ENCODE results near the gene TNRC6A. TPM values are rescaled to one million over a fixed set of nuclear protein-coding genes. Genes with fewer than 3 reads are reported as not detected.

Gene TNRC6A
- polyA plus RNA-seq, 1 donor: 49.2 TPM

DNA sequence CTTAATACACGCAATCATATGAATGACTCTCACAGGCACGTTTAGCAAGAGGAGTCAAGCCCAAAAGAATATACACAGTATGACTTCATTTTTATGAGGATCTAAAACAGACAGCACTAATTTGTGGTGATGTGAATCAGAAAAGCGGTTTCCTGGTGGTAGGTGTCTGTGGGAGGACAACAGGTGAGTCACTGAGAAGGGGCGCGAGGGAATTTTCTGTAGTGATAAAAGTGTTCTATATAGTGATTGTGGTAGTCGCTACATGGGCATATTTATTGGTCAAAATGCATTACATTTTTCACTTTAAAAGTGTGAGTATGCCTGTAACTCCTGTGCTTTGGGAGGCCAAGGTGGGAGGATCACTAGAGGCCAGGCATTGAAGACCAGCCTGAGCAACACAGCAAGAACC is 7.6 kb upstream of the TNRC6A start:
- DNase-seq: no peak
- Histone ChIP-seq H3K4me1 (ENCODE audit: control insufficient read depth, insufficient read depth, low read length) (no peaks in the 10 kb centered on the region), H3K27me3 (ENCODE audit: control insufficient read depth, insufficient read depth, low read length) (no peaks in the 10 kb centered on the region), H3K4me3 (ENCODE audit: low read length) (no peak overlapping the region), H3K36me3 (ENCODE audit: control insufficient read depth, insufficient read depth, low read length) (no peaks in the 10 kb centered on the region), H3K9me3 (ENCODE audit: control insufficient read depth, low read depth, low read length) (no peaks in the 10 kb centered on the region), H3K27ac (ENCODE audit: low read length) (no peak overlapping the region)
- 100% methylated on average over 3 of the region's 6 CpGs for WGBS (ENCODE audit: insufficient coverage, low lambda C conversion rate)

DNA sequence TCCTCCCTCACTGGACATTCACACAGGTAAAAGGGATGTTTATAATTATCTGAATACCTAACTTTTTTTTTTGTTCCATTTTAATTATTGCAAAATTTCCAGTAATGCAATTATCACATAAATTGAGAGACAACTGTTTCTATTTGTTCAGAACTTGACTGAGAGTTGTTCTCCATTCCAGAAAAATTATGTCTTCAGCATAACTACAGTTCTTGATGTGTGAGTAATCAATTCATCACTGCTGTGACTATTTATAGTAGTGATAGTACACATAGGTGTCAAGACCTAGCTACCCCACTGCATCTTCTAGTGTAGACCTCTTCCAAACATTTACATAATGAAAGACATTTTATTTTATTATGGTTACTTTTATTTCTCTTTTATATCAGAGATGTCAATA is 5.8 kb upstream of the TNRC6A start:
- Histone ChIP-seq H3K27me3 (ENCODE audit: control insufficient read depth, insufficient read depth, low read length) (no peaks in the 10 kb centered on the region), H3K27ac (ENCODE audit: low read length) (no peak overlapping the region), H3K4me1 (ENCODE audit: control insufficient read depth, insufficient read depth, low read length) (no peaks in the 10 kb centered on the region), H3K4me3 (ENCODE audit: low read length) (no peak overlapping the region), H3K9me3 (ENCODE audit: control insufficient read depth, low read depth, low read length) (no peaks in the 10 kb centered on the region), H3K36me3 (ENCODE audit: control insufficient read depth, insufficient read depth, low read length) (no peaks in the 10 kb centered on the region)
- no peak for DNase-seq

DNA sequence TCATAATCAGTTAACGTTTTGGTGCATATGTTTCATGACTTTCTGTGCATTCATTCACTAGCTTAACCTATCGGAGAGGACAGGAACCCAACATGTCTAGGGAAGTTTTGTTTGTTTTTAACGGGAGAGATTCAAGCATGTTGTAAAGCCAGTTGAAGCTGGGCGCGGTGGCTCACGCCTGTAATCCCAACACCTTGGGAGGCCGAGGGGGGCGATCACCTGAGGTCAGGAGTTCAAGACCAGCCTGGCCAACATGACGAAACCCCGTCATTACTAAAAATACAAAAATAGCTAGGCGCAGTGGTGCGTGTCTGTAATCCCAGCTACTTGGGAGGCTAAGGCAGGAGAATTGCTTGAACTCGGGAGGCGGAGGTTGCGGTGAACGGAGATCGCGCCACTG is 1.4 kb upstream of the TNRC6A start:
- H3K4me3 ChIP-seq (ENCODE audit: low read length): no peak overlapping the region
- WGBS (ENCODE audit: insufficient coverage, low lambda C conversion rate): 94% methylated on average over 7 of the region's 18 CpGs
- no peak for DNase-seq
- H3K36me3 ChIP-seq (ENCODE audit: control insufficient read depth, insufficient read depth, low read length): peaks cover 5% of the 10 kb centered on the region
- peaks cover 4% of the 10 kb centered on the region for H3K4me1 ChIP-seq (ENCODE audit: control insufficient read depth, insufficient read depth, low read length)
- no peaks in the 10 kb centered on the region for H3K27me3 ChIP-seq (ENCODE audit: control insufficient read depth, insufficient read depth, low read length)
- no peak overlapping the region for H3K27ac ChIP-seq (ENCODE audit: low read length)
- H3K9me3 ChIP-seq (ENCODE audit: control insufficient read depth, low read depth, low read length): no peaks in the 10 kb centered on the region

DNA sequence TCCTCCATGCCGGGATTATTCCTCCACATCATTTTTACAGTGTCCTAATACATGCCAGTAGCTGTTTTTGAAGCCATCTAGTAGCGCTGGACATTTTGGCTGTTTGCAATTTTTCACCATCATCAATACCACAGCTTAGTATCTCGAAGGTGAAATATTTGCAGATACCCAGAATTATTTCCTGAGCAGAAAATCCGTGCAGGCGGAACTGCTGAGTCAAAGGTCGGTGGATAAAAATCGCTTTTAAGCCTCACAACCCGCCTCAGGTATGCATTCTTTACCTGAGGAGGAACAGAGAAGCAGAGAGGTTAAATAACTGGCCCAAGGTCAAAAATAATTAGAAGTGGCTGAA is 584 bp upstream of the TNRC6A start:
- no peaks in the 10 kb centered on the region for H3K27me3 ChIP-seq (ENCODE audit: control insufficient read depth, insufficient read depth, low read length)
- H3K9me3 ChIP-seq (ENCODE audit: control insufficient read depth, low read depth, low read length): no peaks in the 10 kb centered on the region
- WGBS (ENCODE audit: insufficient coverage, low lambda C conversion rate): no CpG with 5 or more reads among the region's 8 CpGs
- no peak for DNase-seq
- peak overlapping the region; percentile 94 for H3K4me3 ChIP-seq (ENCODE audit: low read length)
- H3K27ac ChIP-seq (ENCODE audit: low read length): peak overlapping the region; percentile 94
- peaks cover 11% of the 10 kb centered on the region for H3K36me3 ChIP-seq (ENCODE audit: control insufficient read depth, insufficient read depth, low read length)
- peaks cover 4% of the 10 kb centered on the region for H3K4me1 ChIP-seq (ENCODE audit: control insufficient read depth, insufficient read depth, low read length)

GRCh38 chr16:24729951-24730815 is 732 bp downstream of the TNRC6A start:
- WGBS (ENCODE audit: insufficient coverage, low lambda C conversion rate): 0% methylated on average over 3 of the region's 61 CpGs
- peak overlapping the region; percentile 94 for H3K4me3 ChIP-seq (ENCODE audit: low read length)
- H3K27me3 ChIP-seq (ENCODE audit: control insufficient read depth, insufficient read depth, low read length): no peaks in the 10 kb centered on the region
- no peaks in the 10 kb centered on the region for H3K9me3 ChIP-seq (ENCODE audit: control insufficient read depth, low read depth, low read length)
- peak overlapping the region; percentile 61 for H3K27ac ChIP-seq (ENCODE audit: low read length)
- H3K36me3 ChIP-seq (ENCODE audit: control insufficient read depth, insufficient read depth, low read length): peaks cover 14% of the 10 kb centered on the region
- no peak for DNase-seq
- peaks cover 4% of the 10 kb centered on the region for H3K4me1 ChIP-seq (ENCODE audit: control insufficient read depth, insufficient read depth, low read length)

DNA sequence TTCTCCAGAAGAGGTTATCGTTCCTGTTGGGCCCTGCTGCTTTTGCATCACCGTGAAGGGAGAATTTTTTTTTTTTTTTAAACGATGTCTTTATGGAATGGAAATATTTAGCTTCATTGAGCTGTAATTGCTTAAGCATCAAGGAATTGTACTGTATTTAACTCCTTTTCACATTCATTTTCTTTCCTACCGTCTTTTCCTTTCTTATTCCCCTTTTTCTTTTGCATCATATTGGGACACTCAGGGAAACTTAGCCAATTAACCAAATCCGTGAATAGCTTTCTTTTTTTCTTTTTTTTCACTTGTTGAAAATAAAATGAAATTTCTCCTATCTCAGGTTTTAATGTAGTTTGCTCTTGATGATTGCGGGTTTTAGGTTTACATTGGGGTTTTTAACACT is 1.5 kb downstream of the TNRC6A start:
- H3K9me3 ChIP-seq (ENCODE audit: control insufficient read depth, low read depth, low read length): no peaks in the 10 kb centered on the region
- H3K4me3 ChIP-seq (ENCODE audit: low read length): peak overlapping the region; percentile 85
- WGBS (ENCODE audit: insufficient coverage, low lambda C conversion rate): 11% methylated on average over 6 of the region's 6 CpGs
- H3K4me1 ChIP-seq (ENCODE audit: control insufficient read depth, insufficient read depth, low read length): peaks cover 4% of the 10 kb centered on the region
- no peak for DNase-seq
- H3K36me3 ChIP-seq (ENCODE audit: control insufficient read depth, insufficient read depth, low read length): peaks cover 14% of the 10 kb centered on the region
- H3K27ac ChIP-seq (ENCODE audit: low read length): no peak overlapping the region
- no peaks in the 10 kb centered on the region for H3K27me3 ChIP-seq (ENCODE audit: control insufficient read depth, insufficient read depth, low read length)

DNA sequence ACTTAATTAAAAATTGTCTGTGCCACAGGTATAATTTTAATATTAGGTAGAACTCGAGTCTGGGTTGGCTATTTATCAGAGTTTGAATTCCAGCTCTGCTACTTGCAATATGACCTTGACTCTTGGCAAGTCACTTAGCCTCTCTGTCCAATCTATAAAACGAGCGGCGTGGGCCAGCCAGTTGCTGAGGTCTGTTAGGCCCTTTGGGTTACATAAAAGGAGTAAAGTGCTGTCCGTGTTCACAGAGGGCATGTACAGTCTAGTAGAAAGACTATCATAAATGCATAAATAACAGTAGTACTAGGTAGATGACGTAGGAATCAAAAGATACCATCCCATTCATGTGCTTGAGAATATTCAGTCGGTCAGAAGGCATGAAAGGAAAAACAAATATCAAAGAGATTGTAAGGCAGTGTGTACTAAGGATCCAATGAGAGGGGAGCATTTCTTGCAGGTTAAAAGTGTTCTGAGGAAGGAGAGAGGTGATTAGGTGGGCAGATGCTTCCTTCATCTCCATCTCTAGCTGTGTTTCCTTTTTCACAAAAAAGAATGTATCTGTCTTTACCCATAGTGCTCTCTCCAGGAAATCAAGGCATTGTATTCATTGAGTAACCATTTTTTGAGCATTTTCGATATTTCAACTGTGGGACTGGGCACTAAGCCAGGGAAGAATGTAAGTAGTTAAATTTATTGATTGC is 2.4 kb downstream of the TNRC6A start:
- H3K27me3 ChIP-seq (ENCODE audit: control insufficient read depth, insufficient read depth, low read length): no peaks in the 10 kb centered on the region
- 48% methylated on average over 4 of the region's 8 CpGs for WGBS (ENCODE audit: insufficient coverage, low lambda C conversion rate)
- no peak overlapping the region for H3K4me3 ChIP-seq (ENCODE audit: low read length)
- no peak overlapping the region for H3K27ac ChIP-seq (ENCODE audit: low read length)
- peaks cover 14% of the 10 kb centered on the region for H3K36me3 ChIP-seq (ENCODE audit: control insufficient read depth, insufficient read depth, low read length)
- DNase-seq: peak in 1 of 2 donors; percentile 17
- no peaks in the 10 kb centered on the region for H3K9me3 ChIP-seq (ENCODE audit: control insufficient read depth, low read depth, low read length)
- H3K4me1 ChIP-seq (ENCODE audit: control insufficient read depth, insufficient read depth, low read length): peaks cover 4% of the 10 kb centered on the region

GRCh38 chr16:24734382-24734781 is 4.9 kb downstream of the TNRC6A start:
- DNase-seq: no peak
- Histone ChIP-seq H3K4me1 (ENCODE audit: control insufficient read depth, insufficient read depth, low read length) (peaks cover 4% of the 10 kb centered on the region), H3K9me3 (ENCODE audit: control insufficient read depth, low read depth, low read length) (no peaks in the 10 kb centered on the region), H3K27me3 (ENCODE audit: control insufficient read depth, insufficient read depth, low read length) (no peaks in the 10 kb centered on the region), H3K36me3 (ENCODE audit: control insufficient read depth, insufficient read depth, low read length) (peaks cover 18% of the 10 kb centered on the region), H3K4me3 (ENCODE audit: low read length) (no peak overlapping the region), H3K27ac (ENCODE audit: low read length) (no peak overlapping the region)
- WGBS (ENCODE audit: insufficient coverage, low lambda C conversion rate): 100% methylated on average over 1 of the region's 1 CpG

- Histone ChIP-seq H3K4me1 (ENCODE audit: control insufficient read depth, insufficient read depth, low read length) (no peaks in the 10 kb centered on the region), H3K4me3 (ENCODE audit: low read length) (no peak overlapping the region), H3K27me3 (ENCODE audit: control insufficient read depth, insufficient read depth, low read length) (no peaks in the 10 kb centered on the region), H3K27ac (ENCODE audit: low read length) (no peak overlapping the region), H3K36me3 (ENCODE audit: control insufficient read depth, insufficient read depth, low read length) (peaks cover 18% of the 10 kb centered on the region), H3K9me3 (ENCODE audit: control insufficient read depth, low read depth, low read length) (no peaks in the 10 kb centered on the region)
- no CpG with 5 or more reads among the region's 5 CpGs for WGBS (ENCODE audit: insufficient coverage, low lambda C conversion rate)
- no peak for DNase-seq
Measured at GRCh38 chr16:24736758-24737157, 7.3 kb downstream of the TNRC6A start.

GRCh38 chr16:24737391-24737871 is 8.0 kb downstream of the TNRC6A start:
- Histone ChIP-seq H3K9me3 (ENCODE audit: control insufficient read depth, low read depth, low read length) (no peaks in the 10 kb centered on the region), H3K27me3 (ENCODE audit: control insufficient read depth, insufficient read depth, low read length) (no peaks in the 10 kb centered on the region), H3K36me3 (ENCODE audit: control insufficient read depth, insufficient read depth, low read length) (peaks cover 23% of the 10 kb centered on the region), H3K4me3 (ENCODE audit: low read length) (no peak overlapping the region), H3K4me1 (ENCODE audit: control insufficient read depth, insufficient read depth, low read length) (no peaks in the 10 kb centered on the region), H3K27ac (ENCODE audit: low read length) (no peak overlapping the region)
- no peak for DNase-seq
- WGBS (ENCODE audit: insufficient coverage, low lambda C conversion rate): 29% methylated on average over 2 of the region's 3 CpGs
